Dermis lymphatic vessel endothelial cell (primary cell): Measurements from ENCODE around the gene IL22RA1. TPM values are rescaled to one million over a fixed set of nuclear protein-coding genes. Genes with fewer than 3 reads are reported as not detected.

Experiments used
- total RNA-seq: library from RNA; depleted of rRNA; stranded (reverse); fragments of >200 nt; gene quantifications from 2 replicates; pipeline ENCODE4 v1.2.1, GENCODE V29; 2014

IL22RA1 gene
- not detected in 2 replicates for total RNA-seq

GRCh38 chr1:24142546-24143534 lies at the start of gene IL22RA1:
IL22RA1 (minus strand) TSS chr1:24143140; CDS start chr1:24143082, 58 bp downstream.

GRCh38 chr1:24186993-24187790 lies 44.3 kb upstream of the IL22RA1 start, which contains the start of gene IFNLR1:
IFNLR1 (minus strand) TSS chr1:24187289; CDS start chr1:24187248, 41 bp downstream.

GRCh38 chr1:24111996-24112779 lies 30.8 kb downstream of the IL22RA1 start, which contains the start of gene MYOM3:
MYOM3 (minus strand) TSS chr1:24112135; CDS start chr1:24108636, 3,499 bp downstream.

Other genes with a start within 250 kb of the IL22RA1 start
- gene CNR2, start 229.8 kb downstream of the IL22RA1 start, total RNA-seq: not detected in 2 replicates
- 104 and 144 TPM in 2 replicates for gene PNRC2, start 183.3 kb downstream of the IL22RA1 start, total RNA-seq
- 65.5 and 80.4 TPM in 2 replicates for gene SRSF10, start 162.8 kb downstream of the IL22RA1 start, total RNA-seq
- not detected in 2 replicates for gene MYOM3, start 31.0 kb downstream of the IL22RA1 start, total RNA-seq
- gene IFNLR1, start 44.1 kb upstream of the IL22RA1 start, total RNA-seq: not detected in 2 replicates
- not detected in 2 replicates for gene GRHL3, start 176.2 kb upstream of the IL22RA1 start, total RNA-seq